Measurements from ENCODE around the gene OSBP2.

Gene OSBP2

GRCh38 chr22:30902496-30903357, 208.1 kb downstream of the OSBP2 start:
- TF ChIP-seq, protein P1, sequence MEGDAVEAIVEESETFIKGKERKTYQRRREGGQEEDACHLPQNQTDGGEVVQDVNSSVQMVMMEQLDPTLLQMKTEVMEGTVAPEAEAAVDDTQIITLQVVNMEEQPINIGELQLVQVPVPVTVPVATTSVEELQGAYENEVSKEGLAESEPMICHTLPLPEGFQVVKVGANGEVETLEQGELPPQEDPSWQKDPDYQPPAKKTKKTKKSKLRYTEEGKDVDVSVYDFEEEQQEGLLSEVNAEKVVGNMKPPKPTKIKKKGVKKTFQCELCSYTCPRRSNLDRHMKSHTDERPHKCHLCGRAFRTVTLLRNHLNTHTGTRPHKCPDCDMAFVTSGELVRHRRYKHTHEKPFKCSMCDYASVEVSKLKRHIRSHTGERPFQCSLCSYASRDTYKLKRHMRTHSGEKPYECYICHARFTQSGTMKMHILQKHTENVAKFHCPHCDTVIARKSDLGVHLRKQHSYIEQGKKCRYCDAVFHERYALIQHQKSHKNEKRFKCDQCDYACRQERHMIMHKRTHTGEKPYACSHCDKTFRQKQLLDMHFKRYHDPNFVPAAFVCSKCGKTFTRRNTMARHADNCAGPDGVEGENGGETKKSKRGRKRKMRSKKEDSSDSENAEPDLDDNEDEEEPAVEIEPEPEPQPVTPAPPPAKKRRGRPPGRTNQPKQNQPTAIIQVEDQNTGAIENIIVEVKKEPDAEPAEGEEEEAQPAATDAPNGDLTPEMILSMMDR (IDR thresholded peaks at IDR 0.05), result no peak
- Histone ChIP-seq H3K4me1 (no peaks in the 10 kb centered on the region), H3K27me3 (no peaks in the 10 kb centered on the region), H3K9me3 (peaks cover 0 to 25% (median 19%) of the 10 kb centered on the region in 3 donors), H3K36me3 (peaks cover 6 to 41% (median 32%) of the 10 kb centered on the region in 3 donors), H3K27ac (no peak overlapping the region), H3K4me3 (no peak overlapping the region)
- intact Hi-C loops (cut with DNase I; ENCODE audit: low total_unique reads), result loop anchor here (10.0 kb wide), 1 partner anchor 288 kb away; no protein-coding TSS in a partner anchor
- DNase-seq, result peak in 1 of 2 donors; percentile 11

- intact Hi-C loops (cut with DNase I; ENCODE audit: low total_unique reads), result loop anchor here (10.0 kb wide), 1 partner anchor 289 kb away; no protein-coding TSS in a partner anchor
- DNase-seq, result no peak
- Histone ChIP-seq H3K4me3 (no peak overlapping the region), H3K9me3 (peaks cover 0 to 16% (median 14%) of the 10 kb centered on the region in 3 donors), H3K4me1 (no peaks in the 10 kb centered on the region), H3K27ac (no peak overlapping the region), H3K27me3 (no peaks in the 10 kb centered on the region), H3K36me3 (peaks cover 8 to 47% (median 26%) of the 10 kb centered on the region in 3 donors)
- TF ChIP-seq, protein P1 (IDR thresholded peaks at IDR 0.05), result no peak
Observed at GRCh38 chr22:30903876-30904460, 209.3 kb downstream of the OSBP2 start.

GRCh38 chr22:30905696-30906341, 211.1 kb downstream of the OSBP2 start:
- Histone ChIP-seq H3K27ac (no peak overlapping the region), H3K36me3 (peaks cover 6 to 47% (median 17%) of the 10 kb centered on the region in 3 donors), H3K4me1 (no peaks in the 10 kb centered on the region), H3K27me3 (no peaks in the 10 kb centered on the region), H3K9me3 (no peaks in the 10 kb centered on the region), H3K4me3 (no peak overlapping the region)
- peak in 1 of 2 donors; percentile 55 for DNase-seq
- intact Hi-C loops (cut with DNase I; ENCODE audit: low total_unique reads), result loop anchor here (10.0 kb wide), 1 partner anchor 291 kb away; no protein-coding TSS in a partner anchor
- TF ChIP-seq, protein P1 (IDR thresholded peaks at IDR 0.05), result no peak

DNA sequence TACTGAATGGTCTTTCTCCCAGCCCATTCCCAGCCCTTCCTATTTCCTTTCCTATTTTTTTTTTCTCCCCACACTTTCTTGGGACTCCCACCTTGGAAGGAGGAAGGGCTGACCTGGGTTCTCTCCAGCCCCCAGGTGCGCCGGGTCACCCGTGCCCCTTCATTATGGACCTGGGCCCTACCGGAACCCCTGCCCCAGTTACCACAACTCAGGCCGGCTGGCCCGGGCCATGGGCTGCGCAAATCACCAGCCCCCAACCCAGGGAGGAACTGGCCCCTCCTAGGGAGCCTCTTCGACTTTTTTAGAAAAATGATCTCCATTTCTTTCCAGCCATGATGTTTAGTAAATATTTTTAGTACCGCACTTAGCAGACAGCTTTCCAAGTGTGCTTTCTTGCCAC, 211.7 kb downstream of the OSBP2 start:
- H3K27ac ChIP-seq, result no peak overlapping the region
- no peaks in the 10 kb centered on the region for H3K27me3 ChIP-seq
- DNase-seq, result peak in 1 of 2 donors; percentile 50
- H3K36me3 ChIP-seq, result peaks cover 6 to 47% (median 11%) of the 10 kb centered on the region in 3 donors
- intact Hi-C loops (cut with DNase I; ENCODE audit: low total_unique reads), result loop anchor here (10.0 kb wide), 1 partner anchor 292 kb away; no protein-coding TSS in a partner anchor
- no peaks in the 10 kb centered on the region for H3K9me3 ChIP-seq
- H3K4me3 ChIP-seq, result no peak overlapping the region
- no peaks in the 10 kb centered on the region for H3K4me1 ChIP-seq
- TF ChIP-seq, protein P1 (IDR thresholded peaks at IDR 0.05), result no peak

- H3K27ac ChIP-seq, result no peak overlapping the region
- H3K9me3 ChIP-seq, result no peaks in the 10 kb centered on the region
- no peak overlapping the region for H3K4me3 ChIP-seq
- intact Hi-C loops (cut with DNase I; ENCODE audit: low total_unique reads), result loop anchor here (10.0 kb wide), 1 partner anchor 292 kb away; no protein-coding TSS in a partner anchor
- no peaks in the 10 kb centered on the region for H3K4me1 ChIP-seq
- peak in 1 of 2 donors; percentile 31 for DNase-seq
- H3K36me3 ChIP-seq, result peaks cover 6 to 47% (median 9%) of the 10 kb centered on the region in 3 donors
- H3K27me3 ChIP-seq, result no peaks in the 10 kb centered on the region
- TF ChIP-seq, protein P1 (IDR thresholded peaks at IDR 0.05), result no peak
Observed at GRCh38 chr22:30906946-30907345, 212.3 kb downstream of the OSBP2 start.
